ENCODE data around the gene TSPAN8. TPM values are rescaled to one million over a fixed set of nuclear protein-coding genes. Genes with fewer than 3 reads are reported as not detected.

TSPAN8 gene
- total RNA-seq, 1 experiment from 2014 or later, result not detected

- no peaks in the 10 kb centered on the region for H3K27me3 ChIP-seq (ENCODE audit: low read length)
- no peak overlapping the region for H3K4me3 ChIP-seq (ENCODE audit: low read length)
- no peak for DNase-seq
- no peaks in the 10 kb centered on the region for H3K79me2 ChIP-seq (ENCODE audit: low read length)
- H3K9me2 ChIP-seq (replicated peaks; ENCODE audit: insufficient read depth, low read length), result no peaks in the 10 kb centered on the region
- no peak overlapping the region for H3K4me2 ChIP-seq (ENCODE audit: low read depth, low read length, poor library complexity, severe bottlenecking)
- no peaks in the 10 kb centered on the region for H3K36me3 ChIP-seq (ENCODE audit: insufficient read depth, low read length)
- H3K27ac ChIP-seq (ENCODE audit: low read length), result no peak overlapping the region
- H3K9ac ChIP-seq (ENCODE audit: low read length), result no peak overlapping the region
- H3K9me3 ChIP-seq (ENCODE audit: low read length), result no peaks in the 10 kb centered on the region
- H2AFZ ChIP-seq (ENCODE audit: low read length), result no peak overlapping the region
- H3K4me1 ChIP-seq (ENCODE audit: low read length), result no peaks in the 10 kb centered on the region
- no peaks in the 10 kb centered on the region for H4K20me1 ChIP-seq (ENCODE audit: insufficient read depth, low read depth, low read length)
Measured at GRCh38 chr12:71108355-71108754, 49.4 kb downstream of the TSPAN8 start.

DNA sequence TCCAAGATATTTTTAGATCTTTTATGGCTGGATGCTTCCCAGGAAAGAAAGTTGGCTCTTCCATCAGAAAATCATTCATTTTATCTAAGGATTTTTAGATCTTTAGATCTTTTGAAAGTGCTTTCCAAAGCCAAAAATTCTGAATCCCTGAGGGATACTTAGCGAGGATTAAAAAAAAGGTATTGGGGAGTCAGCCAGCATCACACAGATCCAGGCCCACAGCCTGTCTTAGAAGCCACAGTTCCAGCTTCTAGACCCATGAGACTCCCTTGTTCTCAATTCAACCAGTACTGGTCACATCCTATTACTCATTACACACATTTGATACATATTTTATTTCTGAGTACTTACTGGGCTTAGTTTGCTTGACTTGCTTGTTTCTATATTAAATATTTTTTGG is 49.9 kb downstream of the TSPAN8 start:
- H2AFZ ChIP-seq (ENCODE audit: low read length), result no peak overlapping the region
- H3K36me3 ChIP-seq (ENCODE audit: insufficient read depth, low read length), result no peaks in the 10 kb centered on the region
- no peak overlapping the region for H3K9ac ChIP-seq (ENCODE audit: low read length)
- H3K79me2 ChIP-seq (ENCODE audit: low read length), result no peaks in the 10 kb centered on the region
- H3K9me2 ChIP-seq (replicated peaks; ENCODE audit: insufficient read depth, low read length), result no peaks in the 10 kb centered on the region
- H3K4me3 ChIP-seq (ENCODE audit: low read length), result no peak overlapping the region
- no peaks in the 10 kb centered on the region for H3K4me1 ChIP-seq (ENCODE audit: low read length)
- H3K27me3 ChIP-seq (ENCODE audit: low read length), result no peaks in the 10 kb centered on the region
- DNase-seq, result no peak
- no peak overlapping the region for H3K4me2 ChIP-seq (ENCODE audit: low read depth, low read length, poor library complexity, severe bottlenecking)
- no peak overlapping the region for H3K27ac ChIP-seq (ENCODE audit: low read length)
- no peaks in the 10 kb centered on the region for H3K9me3 ChIP-seq (ENCODE audit: low read length)
- H4K20me1 ChIP-seq (ENCODE audit: insufficient read depth, low read depth, low read length), result no peaks in the 10 kb centered on the region

- H3K4me2 ChIP-seq (ENCODE audit: low read depth, low read length, poor library complexity, severe bottlenecking), result no peak overlapping the region
- H3K36me3 ChIP-seq (ENCODE audit: insufficient read depth, low read length), result no peaks in the 10 kb centered on the region
- DNase-seq, result no peak
- no peak overlapping the region for H3K9ac ChIP-seq (ENCODE audit: low read length)
- no peak overlapping the region for H3K27ac ChIP-seq (ENCODE audit: low read length)
- no peaks in the 10 kb centered on the region for H3K27me3 ChIP-seq (ENCODE audit: low read length)
- no peaks in the 10 kb centered on the region for H3K9me2 ChIP-seq (replicated peaks; ENCODE audit: insufficient read depth, low read length)
- no peaks in the 10 kb centered on the region for H3K4me1 ChIP-seq (ENCODE audit: low read length)
- H3K4me3 ChIP-seq (ENCODE audit: low read length), result no peak overlapping the region
- H2AFZ ChIP-seq (ENCODE audit: low read length), result no peak overlapping the region
- no peaks in the 10 kb centered on the region for H3K9me3 ChIP-seq (ENCODE audit: low read length)
- no peaks in the 10 kb centered on the region for H4K20me1 ChIP-seq (ENCODE audit: insufficient read depth, low read depth, low read length)
- no peaks in the 10 kb centered on the region for H3K79me2 ChIP-seq (ENCODE audit: low read length)
Measured at GRCh38 chr12:71105956-71106355, 51.8 kb downstream of the TSPAN8 start.

GRCh38 chr12:71092290-71092689 is 65.5 kb downstream of the TSPAN8 start:
- H3K36me3 ChIP-seq (ENCODE audit: insufficient read depth, low read length), result no peaks in the 10 kb centered on the region
- H4K20me1 ChIP-seq (ENCODE audit: insufficient read depth, low read depth, low read length), result no peaks in the 10 kb centered on the region
- no peaks in the 10 kb centered on the region for H3K4me1 ChIP-seq (ENCODE audit: low read length)
- H3K4me2 ChIP-seq (ENCODE audit: low read depth, low read length, poor library complexity, severe bottlenecking), result no peak overlapping the region
- no peak overlapping the region for H3K9ac ChIP-seq (ENCODE audit: low read length)
- no peaks in the 10 kb centered on the region for H3K9me2 ChIP-seq (replicated peaks; ENCODE audit: insufficient read depth, low read length)
- no peak overlapping the region for H3K27ac ChIP-seq (ENCODE audit: low read length)
- no peak overlapping the region for H2AFZ ChIP-seq (ENCODE audit: low read length)
- no peaks in the 10 kb centered on the region for H3K27me3 ChIP-seq (ENCODE audit: low read length)
- H3K9me3 ChIP-seq (ENCODE audit: low read length), result no peaks in the 10 kb centered on the region; the same call in 1 of the 2 replicates
- no peak for DNase-seq
- no peak overlapping the region for H3K4me3 ChIP-seq (ENCODE audit: low read length)
- no peaks in the 10 kb centered on the region for H3K79me2 ChIP-seq (ENCODE audit: low read length)

DNA sequence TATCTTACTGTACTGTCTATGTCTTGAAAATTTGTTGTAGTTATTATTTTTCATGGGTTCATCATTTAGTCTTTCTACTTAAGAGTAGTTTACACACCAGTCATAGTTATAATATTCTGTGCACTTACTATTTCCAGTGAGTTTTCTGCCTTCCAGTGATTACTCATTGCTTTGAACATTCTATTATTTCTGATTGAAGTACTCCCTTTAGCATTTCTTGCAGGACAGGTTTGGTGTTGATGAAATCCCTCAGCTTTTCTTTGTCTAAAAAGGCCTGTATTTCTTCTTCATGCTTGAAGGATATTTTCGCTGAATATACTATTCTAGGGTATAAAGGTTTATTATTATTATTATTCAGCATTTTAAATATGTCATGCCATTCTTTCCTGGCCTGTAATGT is 66.8 kb downstream of the TSPAN8 start:
- Histone ChIP-seq H3K4me1 (ENCODE audit: low read length) (no peaks in the 10 kb centered on the region), H3K36me3 (ENCODE audit: insufficient read depth, low read length) (no peaks in the 10 kb centered on the region), H3K9ac (ENCODE audit: low read length) (no peak overlapping the region), H3K9me3 (ENCODE audit: low read length) (no peaks in the 10 kb centered on the region; the same call in 1 of the 2 replicates), H2AFZ (ENCODE audit: low read length) (no peak overlapping the region), H3K27ac (ENCODE audit: low read length) (no peak overlapping the region), H3K4me2 (ENCODE audit: low read depth, low read length, poor library complexity, severe bottlenecking) (no peak overlapping the region), H3K4me3 (ENCODE audit: low read length) (no peak overlapping the region), H3K27me3 (ENCODE audit: low read length) (no peaks in the 10 kb centered on the region), H4K20me1 (ENCODE audit: insufficient read depth, low read depth, low read length) (no peaks in the 10 kb centered on the region), H3K79me2 (ENCODE audit: low read length) (no peaks in the 10 kb centered on the region), H3K9me2 (replicated peaks; ENCODE audit: insufficient read depth, low read length) (no peaks in the 10 kb centered on the region)
- no peak for DNase-seq

GRCh38 chr12:71085575-71085974 is 72.2 kb downstream of the TSPAN8 start:
- DNase-seq, result no peak
- H3K36me3 ChIP-seq (ENCODE audit: insufficient read depth, low read length), result no peaks in the 10 kb centered on the region
- H3K9me3 ChIP-seq (ENCODE audit: low read length), result no peaks in the 10 kb centered on the region; the same call in 1 of the 2 replicates
- no peaks in the 10 kb centered on the region for H4K20me1 ChIP-seq (ENCODE audit: insufficient read depth, low read depth, low read length)
- H3K9ac ChIP-seq (ENCODE audit: low read length), result no peak overlapping the region
- H2AFZ ChIP-seq (ENCODE audit: low read length), result no peak overlapping the region
- H3K4me1 ChIP-seq (ENCODE audit: low read length), result no peaks in the 10 kb centered on the region
- H3K4me2 ChIP-seq (ENCODE audit: low read depth, low read length, poor library complexity, severe bottlenecking), result no peak overlapping the region
- H3K79me2 ChIP-seq (ENCODE audit: low read length), result no peaks in the 10 kb centered on the region
- no peaks in the 10 kb centered on the region for H3K27me3 ChIP-seq (ENCODE audit: low read length)
- H3K9me2 ChIP-seq (replicated peaks; ENCODE audit: insufficient read depth, low read length), result no peaks in the 10 kb centered on the region
- H3K27ac ChIP-seq (ENCODE audit: low read length), result no peak overlapping the region
- no peak overlapping the region for H3K4me3 ChIP-seq (ENCODE audit: low read length)

- no peaks in the 10 kb centered on the region for H3K79me2 ChIP-seq (ENCODE audit: low read length)
- no peak overlapping the region for H3K9ac ChIP-seq (ENCODE audit: low read length)
- H3K4me2 ChIP-seq (ENCODE audit: low read depth, low read length, poor library complexity, severe bottlenecking), result no peak overlapping the region
- H3K27me3 ChIP-seq (ENCODE audit: low read length), result no peaks in the 10 kb centered on the region
- H3K9me3 ChIP-seq (ENCODE audit: low read length), result no peaks in the 10 kb centered on the region
- no peak for DNase-seq
- H3K4me1 ChIP-seq (ENCODE audit: low read length), result no peaks in the 10 kb centered on the region
- no peak overlapping the region for H2AFZ ChIP-seq (ENCODE audit: low read length)
- H3K27ac ChIP-seq (ENCODE audit: low read length), result no peak overlapping the region
- H3K4me3 ChIP-seq (ENCODE audit: low read length), result no peak overlapping the region
- H3K36me3 ChIP-seq (ENCODE audit: insufficient read depth, low read length), result no peaks in the 10 kb centered on the region
- no peaks in the 10 kb centered on the region for H3K9me2 ChIP-seq (replicated peaks; ENCODE audit: insufficient read depth, low read length)
- H4K20me1 ChIP-seq (ENCODE audit: insufficient read depth, low read depth, low read length), result no peaks in the 10 kb centered on the region
Measured at GRCh38 chr12:71075743-71076142, 82.1 kb downstream of the TSPAN8 start.
